ENCODE measurements around the gene DHRS3. TPM values are rescaled to one million over a fixed set of nuclear protein-coding genes. Genes with fewer than 3 reads are reported as not detected.

Gene DHRS3
- total and polyA plus RNA-seq, 10 of the 15 experiments (the other 5 are each of a cell fraction or from before 2014, with no cell fraction given), result 0.23 to 29.7 (median 1.2) TPM

DNA sequence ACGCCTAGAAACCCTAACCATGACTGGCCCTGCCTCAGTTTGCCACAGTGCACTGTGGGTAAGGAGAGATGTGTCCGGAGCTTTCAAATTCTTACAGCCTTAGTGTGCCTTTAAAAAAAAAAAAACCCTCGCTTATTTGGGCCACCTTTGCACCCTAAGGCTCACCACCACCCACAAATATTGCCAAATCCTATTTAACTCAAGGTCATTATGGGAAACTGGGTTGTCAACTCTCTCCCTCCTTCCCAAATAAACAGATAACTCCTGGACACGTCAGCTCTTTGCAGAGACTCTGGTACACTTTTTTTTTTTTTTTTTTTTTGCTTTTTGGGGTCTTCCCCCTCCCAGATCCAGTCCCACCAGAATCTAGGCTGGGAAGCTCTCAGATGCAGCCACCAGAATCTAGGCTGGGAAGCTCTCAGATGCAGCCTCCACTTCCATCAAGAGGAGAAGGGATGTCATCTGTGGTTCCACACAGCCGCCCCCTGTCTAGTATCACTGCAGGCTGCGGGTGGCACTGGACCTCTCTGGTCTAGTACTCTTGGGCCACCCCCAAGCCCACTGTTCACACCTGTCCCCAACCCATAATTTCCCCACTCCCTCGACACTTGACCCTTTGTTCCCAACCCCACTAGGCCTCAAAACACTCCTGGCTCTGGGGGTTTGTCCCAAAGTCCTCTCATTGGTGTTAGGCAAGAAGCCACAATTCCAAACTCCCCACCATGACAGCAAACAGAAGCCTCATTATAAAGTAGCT is 3.4 kb downstream of the DHRS3 start:
- Histone ChIP-seq H4K20me1 (ENCODE audit: control insufficient read depth, insufficient read depth) (no peaks in the 10 kb centered on the region; the same call in none of the 2 replicates), H3K4me1 (ENCODE audit: control insufficient read depth, insufficient read depth, low read length) (peaks cover 10% of the 10 kb centered on the region), H3K36me3 (ENCODE audit: control insufficient read depth in 2 of 2, insufficient read depth in 2 of 2, low read length in 1 of 2) (no peaks in the 10 kb centered on the region), H3K9ac (ENCODE audit: control insufficient read depth, insufficient read depth, low read length) (no peak overlapping the region), H3K27me3 (replicated peaks in 1 of 2; ENCODE audit: control insufficient read depth in 2 of 2, insufficient read depth in 2 of 2, low read length in 1 of 2) (peaks cover 4 to 13% of the 10 kb centered on the region in 2 experiments), H3K27ac (ENCODE audit: control insufficient read depth, insufficient read depth) (no peak overlapping the region), H3K9me3 (replicated peaks; ENCODE audit: control insufficient read depth, insufficient read depth, low read length) (no peaks in the 10 kb centered on the region), H3K4me2 (ENCODE audit: control insufficient read depth, insufficient read depth) (no peak overlapping the region), H2AFZ (ENCODE audit: control insufficient read depth, low read depth, low read length) (no peak overlapping the region), H3K4me3 (no peak overlapping the region), H3K79me2 (ENCODE audit: control insufficient read depth, insufficient read depth, low read length) (no peaks in the 10 kb centered on the region)
- ChIA-PET CTCF (interaction anchor here (0.6 to 3.3 kb wide), 4 partner anchors 13 to 300 kb away, joined by 3 to 15 read pairs (median 10); no protein-coding TSS in a partner anchor), SMC1A (ENCODE audit: uncharacterized antibody, unreplicated experiment) (interaction anchor here (1.0 to 4.9 kb wide), 5 partner anchors 12 to 341 kb away, joined by 3 to 49 read pairs (median 5); no protein-coding TSS in a partner anchor), RAD21 (ENCODE audit: unreplicated experiment) (interaction anchor here (0.6 to 2.0 kb wide), 3 partner anchors 13 to 271 kb away, joined by 3 to 9 read pairs (median 3); no protein-coding TSS in a partner anchor), POLR2A (interaction anchor here (0.6 to 0.9 kb wide), 4 partner anchors 19 to 697 kb away, joined by 3 to 4 read pairs (median 4); no protein-coding TSS in a partner anchor)
- intact Hi-C loops (cut with micrococcal nuclease; ENCODE audit: unreplicated experiment), result no loop called here
- ATAC-seq (no peak), FAIRE-seq (no peak), DNase-seq (ENCODE audit: low read depth, low spot score) (no peak)
- in situ Hi-C loops (cut with MboI), result loop anchor here (5.0 kb wide), 2 partner anchors 302 to 342 kb away; no protein-coding TSS in a partner anchor
- TF ChIP-seq IRF4 (IDR thresholded peaks at IDR 0.05; ENCODE audit: low read depth, low read length) (no peak), ZNF274 (IDR thresholded peaks at IDR 0.05; ENCODE audit: insufficient read depth, insufficient read length) (no peak), RAD51 (IDR thresholded peaks at IDR 0.05) (no peak), RCOR1 (conservative IDR thresholded peaks at IDR 0.05; ENCODE audit: low read depth, low read length) (no peak), JUNB (IDR thresholded peaks at IDR 0.05) (no peak), CBX5 (IDR thresholded peaks at IDR 0.05; ENCODE audit: low read depth) (no peak), SREBF1 (IDR thresholded peaks at IDR 0.05; ENCODE audit: low read length) (no peak), IRF3 (IDR thresholded peaks at IDR 0.05) (no peak), ZNF207 (IDR thresholded peaks at IDR 0.05; ENCODE audit: borderline replicate concordance) (no peak), ETV6 (conservative IDR thresholded peaks at IDR 0.05 in 1 of 2, IDR thresholded peaks at IDR 0.05 in 1 of 2; ENCODE audit: borderline replicate concordance in 1 of 2, low read depth in 1 of 2) (no peak)
- no TSS peak for BruUV-seq (replicated peaks)
- WGBS (ENCODE audit: insufficient coverage, insufficient replicate concordance, low lambda C conversion rate, missing lambda C conversion rate), result 43% methylated on average over 7 of the region's 7 CpGs
